Uterus (tissue), 4 donors: Measurements from ENCODE around the gene MAFB. TPM values are rescaled to one million over a fixed set of nuclear protein-coding genes. Genes with fewer than 3 reads are reported as not detected.

Experiments
- DNase-seq, 2 donors: peaks; one replicate each; pipeline ENCODE4 v3.0.0-alpha.2; 2019 to 2020
- H3K27ac ChIP-seq, 2 donors: fragments of 200-600 bp; sonication (generic); 1 replicate in 1 of 2; 2 replicates in 1 of 2; pipeline ENCODE4 v1.5.1; 2016 to 2018
- H3K27me3 ChIP-seq, 2 donors: fragments of 200-600 bp; sonication (generic); one replicate each; pipeline ENCODE4 v1.5.1; 2018 to 2019; ENCODE audit warnings: control low read depth in 1 of 2
- H3K36me3 ChIP-seq, 2 donors: fragments of 200-600 bp; sonication (generic); one replicate each; pipeline ENCODE4 v1.5.1; 2019; ENCODE audit warnings: control low read depth in 1 of 2
- H3K4me1 ChIP-seq, 2 donors: fragments of 200-600 bp; sonication (generic); one replicate each; pipeline ENCODE4 v1.5.1; 2018 to 2019; ENCODE audit warnings: control low read depth in 1 of 2
- H3K4me3 ChIP-seq, 2 donors: fragments of 200-600 bp; sonication (generic); 1 replicate in 1 of 2; 2 replicates in 1 of 2; pipeline ENCODE4 v1.5.1; 2018 to 2019; ENCODE audit warnings: mild to moderate bottlenecking in 1 of 2
- H3K9me3 ChIP-seq, 2 donors: fragments of 200-600 bp; sonication (generic); one replicate each; pipeline ENCODE4 v1.5.1; 2019; ENCODE audit warnings: control low read depth in 1 of 2
- POLR2A ChIP-seq, 2 donors: fragments of 450-650 bp; IDR thresholded peaks; one replicate each; pipeline ENCODE4 v1.6.1; 2016; ENCODE audit warnings: antibody characterized with exemption in 2 of 2, mild to moderate bottlenecking in 1 of 2, moderate library complexity in 1 of 2
- intact Hi-C: fragments of 100-400 bp; cut with DNase I; formaldehyde crosslinking; loops from one replicate; pipeline ENCODE4 v1.15.1; 2023; ENCODE audit warnings: low total_unique reads
- total RNA-seq, 4 donors: library from RNA; depleted of rRNA in 3 of 4; stranded (reverse); fragments of >200 nt in 3 of 4; gene quantifications; one replicate each; pipeline versions ENCODE4 v1.1.0 to v1.2.4, GENCODE V29; 2014 to 2023
- TF ChIP-seq, protein P1 (sequence below), 4 experiments: fragments of 200-600 bp in 2 of 4; fragments of 450-650 bp in 2 of 4; sonication (generic) in 2 of 4; IDR thresholded peaks; one replicate each; pipeline ENCODE4 v1.5.1; 2016 to 2019; ENCODE audit warnings: antibody characterized with exemption in 4 of 4, mild to moderate bottlenecking in 2 of 4, moderate library complexity in 1 of 4
- donor health status: DM: yes; HTN: yes; CAD: no.

Gene MAFB
- total RNA-seq, 4 donors from 2014 or later: 10.0 to 38.2 (median 19.0) TPM

DNA sequence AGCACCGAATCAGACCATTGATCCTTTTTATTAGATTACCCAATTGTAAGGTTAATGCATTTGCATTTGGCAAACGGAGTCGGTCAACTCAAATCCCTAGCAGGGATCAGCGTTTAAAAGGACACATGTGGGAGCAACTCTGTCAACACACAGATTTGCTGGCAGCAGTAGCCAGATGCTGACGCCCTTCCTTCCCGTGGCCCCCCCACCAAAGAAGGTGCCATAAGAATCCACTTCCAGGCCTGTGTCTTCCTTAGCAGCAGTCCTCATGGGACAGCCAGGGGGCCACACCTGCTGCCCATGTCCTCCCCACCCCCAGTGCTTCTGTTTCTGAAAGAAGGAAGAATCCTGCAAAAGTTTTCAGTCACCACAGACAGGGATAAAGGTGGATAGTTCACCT lies 24.5 kb upstream of the MAFB start:
- no peak for DNase-seq
- Histone ChIP-seq H3K27me3 (no peaks in the 10 kb centered on the region), H3K4me3 (no peak overlapping the region), H3K27ac (no peak overlapping the region), H3K4me1 (no peaks in the 10 kb centered on the region), H3K36me3 (no peaks in the 10 kb centered on the region), H3K9me3 (no peaks in the 10 kb centered on the region)
- intact Hi-C loops: no loop called here
- no peak for TF ChIP-seq POLR2A (IDR thresholded peaks at IDR 0.05)
- TF ChIP-seq, protein P1, sequence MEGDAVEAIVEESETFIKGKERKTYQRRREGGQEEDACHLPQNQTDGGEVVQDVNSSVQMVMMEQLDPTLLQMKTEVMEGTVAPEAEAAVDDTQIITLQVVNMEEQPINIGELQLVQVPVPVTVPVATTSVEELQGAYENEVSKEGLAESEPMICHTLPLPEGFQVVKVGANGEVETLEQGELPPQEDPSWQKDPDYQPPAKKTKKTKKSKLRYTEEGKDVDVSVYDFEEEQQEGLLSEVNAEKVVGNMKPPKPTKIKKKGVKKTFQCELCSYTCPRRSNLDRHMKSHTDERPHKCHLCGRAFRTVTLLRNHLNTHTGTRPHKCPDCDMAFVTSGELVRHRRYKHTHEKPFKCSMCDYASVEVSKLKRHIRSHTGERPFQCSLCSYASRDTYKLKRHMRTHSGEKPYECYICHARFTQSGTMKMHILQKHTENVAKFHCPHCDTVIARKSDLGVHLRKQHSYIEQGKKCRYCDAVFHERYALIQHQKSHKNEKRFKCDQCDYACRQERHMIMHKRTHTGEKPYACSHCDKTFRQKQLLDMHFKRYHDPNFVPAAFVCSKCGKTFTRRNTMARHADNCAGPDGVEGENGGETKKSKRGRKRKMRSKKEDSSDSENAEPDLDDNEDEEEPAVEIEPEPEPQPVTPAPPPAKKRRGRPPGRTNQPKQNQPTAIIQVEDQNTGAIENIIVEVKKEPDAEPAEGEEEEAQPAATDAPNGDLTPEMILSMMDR (IDR thresholded peaks at IDR 0.05): no peak

DNA sequence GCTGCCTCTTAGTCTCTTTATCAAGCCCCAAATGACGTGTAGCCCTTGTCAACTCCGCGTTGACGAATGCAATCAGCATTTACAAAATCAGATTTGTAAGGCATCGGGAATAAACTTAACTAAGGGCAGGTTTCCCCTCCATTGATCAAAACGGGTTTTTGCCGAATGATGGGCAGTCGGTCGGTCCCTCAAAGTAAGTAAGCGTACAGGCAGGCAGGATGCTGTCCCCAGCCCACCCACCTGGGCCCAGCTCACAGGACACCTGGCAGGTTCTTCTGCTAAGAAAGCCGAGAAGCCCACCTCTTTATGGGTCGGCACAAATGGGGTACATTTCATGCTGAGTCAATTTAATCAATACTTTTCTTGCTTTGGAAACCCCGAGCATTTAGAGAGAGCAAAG lies 22.0 kb upstream of the MAFB start:
- no peak overlapping the region for H3K27ac ChIP-seq
- no peaks in the 10 kb centered on the region for H3K36me3 ChIP-seq
- intact Hi-C loops: no loop called here
- H3K27me3 ChIP-seq: no peaks in the 10 kb centered on the region
- no peak for TF ChIP-seq POLR2A (IDR thresholded peaks at IDR 0.05)
- TF ChIP-seq, protein P1 (IDR thresholded peaks at IDR 0.05): no peak
- no peaks in the 10 kb centered on the region for H3K4me1 ChIP-seq
- no peak for DNase-seq
- no peak overlapping the region for H3K4me3 ChIP-seq
- no peaks in the 10 kb centered on the region for H3K9me3 ChIP-seq

DNA sequence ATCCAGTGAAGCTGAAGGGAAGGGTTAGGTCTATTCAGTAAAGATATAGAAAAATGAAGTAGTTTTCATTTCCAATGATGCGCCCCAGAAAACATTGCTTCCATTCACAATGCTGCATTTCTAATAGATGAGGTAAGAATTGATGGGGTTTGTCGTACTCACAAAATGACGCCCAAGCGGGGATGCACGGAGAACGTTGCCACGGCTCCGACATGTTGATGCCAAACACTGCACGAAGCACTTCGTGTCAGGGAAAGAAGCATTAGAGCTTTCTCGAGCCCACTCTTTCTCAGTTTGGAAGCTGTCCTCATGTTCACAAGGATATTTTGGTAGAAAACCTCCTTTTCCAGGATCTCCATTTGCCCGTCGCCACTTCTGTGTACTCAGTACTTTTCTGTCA lies 21.6 kb upstream of the MAFB start:
- DNase-seq: no peak
- H3K4me3 ChIP-seq: no peak overlapping the region
- H3K36me3 ChIP-seq: no peaks in the 10 kb centered on the region
- no peaks in the 10 kb centered on the region for H3K4me1 ChIP-seq
- intact Hi-C loops: no loop called here
- no peaks in the 10 kb centered on the region for H3K9me3 ChIP-seq
- H3K27me3 ChIP-seq: no peaks in the 10 kb centered on the region
- H3K27ac ChIP-seq: no peak overlapping the region
- TF ChIP-seq, protein P1 (IDR thresholded peaks at IDR 0.05): no peak
- TF ChIP-seq POLR2A (IDR thresholded peaks at IDR 0.05): no peak

DNA sequence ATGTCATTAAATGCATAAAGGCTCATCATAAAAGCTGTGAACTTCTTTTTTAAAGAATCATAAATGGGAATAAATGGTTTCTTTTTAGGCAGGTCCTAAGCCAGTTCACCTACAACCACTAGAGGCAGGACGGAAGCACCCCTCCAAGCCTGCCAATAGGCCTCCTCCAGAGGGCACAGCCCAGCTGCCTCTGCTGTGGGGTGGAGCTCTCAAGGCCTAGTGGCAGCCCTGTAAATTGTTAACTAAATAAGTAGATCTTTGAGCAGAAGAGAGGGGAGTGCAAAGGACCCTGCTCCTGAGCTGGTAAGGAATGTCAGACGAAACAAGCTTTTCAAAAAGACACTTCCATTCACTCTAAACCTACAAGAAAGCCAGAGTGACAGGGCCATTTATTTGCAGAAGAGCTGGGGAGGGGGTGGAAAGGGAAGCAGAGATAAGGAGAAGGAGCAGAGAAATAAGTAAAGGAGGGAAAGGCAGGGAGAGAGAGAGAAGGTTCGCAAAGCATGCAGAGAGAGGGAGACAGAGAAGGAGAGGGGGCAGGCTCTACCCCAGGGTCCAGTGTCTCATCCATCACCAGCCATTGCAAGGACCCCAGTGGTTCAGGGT lies 18.0 kb upstream of the MAFB start:
- intact Hi-C loops: no loop called here
- Histone ChIP-seq H3K9me3 (no peaks in the 10 kb centered on the region), H3K4me3 (no peak overlapping the region), H3K27me3 (no peaks in the 10 kb centered on the region), H3K27ac (no peak overlapping the region), H3K36me3 (no peaks in the 10 kb centered on the region), H3K4me1 (no peaks in the 10 kb centered on the region)
- no peak for DNase-seq
- no peak for TF ChIP-seq POLR2A (IDR thresholded peaks at IDR 0.05)
- TF ChIP-seq, protein P1 (IDR thresholded peaks at IDR 0.05): no peak

DNA sequence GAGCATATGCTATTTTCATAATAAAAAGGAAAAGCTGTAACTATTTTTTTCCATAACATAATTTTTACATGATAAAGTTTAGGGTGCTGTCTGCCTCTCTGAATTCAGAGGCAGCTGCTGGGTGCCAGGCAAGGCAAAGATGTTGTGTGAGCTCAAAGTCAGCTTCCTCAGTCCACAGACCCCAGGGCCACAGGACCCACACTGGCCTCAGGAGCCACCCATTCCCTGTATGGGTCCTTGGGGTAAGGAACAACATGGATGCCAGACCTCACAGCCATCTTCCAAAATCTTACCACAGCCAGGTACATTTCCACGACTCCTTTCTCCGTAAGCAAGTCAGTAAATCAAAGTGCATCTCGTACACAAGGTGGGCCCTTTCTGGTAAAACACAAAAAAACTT lies 16.4 kb upstream of the MAFB start:
- H3K36me3 ChIP-seq: no peaks in the 10 kb centered on the region
- TF ChIP-seq, protein P1 (IDR thresholded peaks at IDR 0.05): no peak
- no peak for TF ChIP-seq POLR2A (IDR thresholded peaks at IDR 0.05)
- no peaks in the 10 kb centered on the region for H3K9me3 ChIP-seq
- no peak overlapping the region for H3K27ac ChIP-seq
- no peaks in the 10 kb centered on the region for H3K27me3 ChIP-seq
- H3K4me3 ChIP-seq: no peak overlapping the region
- intact Hi-C loops: no loop called here
- DNase-seq: no peak
- no peaks in the 10 kb centered on the region for H3K4me1 ChIP-seq
